Measurements from ENCODE around the gene LIG3.

Gene LIG3

GRCh38 chr17:35006345-35006744 lies 26.0 kb downstream of the LIG3 start:
- no peak overlapping the region for H3K9ac ChIP-seq
- H3K36me3 ChIP-seq = peaks cover 62 to 100% (median 94%) of the 10 kb centered on the region in 11 experiments
- H3K4me2 ChIP-seq = no peak overlapping the region
- H3K4me3 ChIP-seq = no peak overlapping the region
- peaks cover 0 to 11% (median 0%) of the 10 kb centered on the region in 11 experiments; a peak in 2 of 22 replicates for H4K20me1 ChIP-seq
- H3K27me3 ChIP-seq = no peaks in the 10 kb centered on the region
- no peaks in the 10 kb centered on the region for H3K9me3 ChIP-seq (replicated peaks in 1 of 11)
- no peak for TF ChIP-seq Cebpa-rat (IDR thresholded peaks at IDR 0.05)
- no peak overlapping the region for H3K27ac ChIP-seq
- no peaks in the 10 kb centered on the region; a peak in 1 of 20 replicates for H3K4me1 ChIP-seq

- peaks cover 0 to 11% (median 0%) of the 10 kb centered on the region in 11 experiments; a peak in 2 of 22 replicates for H4K20me1 ChIP-seq
- no peak overlapping the region for H3K4me2 ChIP-seq
- no peaks in the 10 kb centered on the region for H3K9me3 ChIP-seq (replicated peaks in 1 of 11)
- H3K27ac ChIP-seq = no peak overlapping the region
- no peak overlapping the region for H3K4me3 ChIP-seq
- no peaks in the 10 kb centered on the region; a peak in 1 of 20 replicates for H3K4me1 ChIP-seq
- no peak for TF ChIP-seq Cebpa-rat (IDR thresholded peaks at IDR 0.05)
- H3K36me3 ChIP-seq = peaks cover 62 to 100% (median 94%) of the 10 kb centered on the region in 11 experiments
- H3K27me3 ChIP-seq = no peaks in the 10 kb centered on the region
- H3K9ac ChIP-seq = no peak overlapping the region
Measured at GRCh38 chr17:35006961-35007360, 26.6 kb downstream of the LIG3 start.

- peaks cover 50 to 100% (median 95%) of the 10 kb centered on the region in 11 experiments for H3K36me3 ChIP-seq
- 0 out of 22 replicates have a peak, but pooled peaks cover 0 to 6% (median 0%) of the 10 kb centered on the region in 11 experiments for H4K20me1 ChIP-seq
- H3K27me3 ChIP-seq = no peaks in the 10 kb centered on the region
- no peak for TF ChIP-seq Cebpa-rat (IDR thresholded peaks at IDR 0.05)
- H3K4me1 ChIP-seq = no peaks in the 10 kb centered on the region
- H3K27ac ChIP-seq = no peak overlapping the region
- no peak overlapping the region for H3K4me2 ChIP-seq
- H3K4me3 ChIP-seq = no peak overlapping the region
- H3K9ac ChIP-seq = no peak overlapping the region
- H3K9me3 ChIP-seq (replicated peaks in 1 of 11) = no peaks in the 10 kb centered on the region
Measured at GRCh38 chr17:35010093-35010492, 29.8 kb downstream of the LIG3 start.

- Histone ChIP-seq H3K9me3 (replicated peaks in 1 of 11) (no peaks in the 10 kb centered on the region), H4K20me1 (peaks cover 0 to 6% (median 0%) of the 10 kb centered on the region in 11 experiments; a peak in 2 of 22 replicates), H3K4me3 (no peak overlapping the region), H3K9ac (no peak overlapping the region), H3K36me3 (peaks cover 54 to 100% (median 97%) of the 10 kb centered on the region in 11 experiments), H3K4me1 (no peaks in the 10 kb centered on the region), H3K27me3 (no peaks in the 10 kb centered on the region), H3K27ac (no peak overlapping the region), H3K4me2 (no peak overlapping the region)
- TF ChIP-seq Cebpa-rat (IDR thresholded peaks at IDR 0.05) = no peak
Measured at GRCh38 chr17:35011671-35012216, 31.4 kb downstream of the LIG3 start.

- no peak for TF ChIP-seq Cebpa-rat (IDR thresholded peaks at IDR 0.05)
- peaks cover 40 to 100% (median 99%) of the 10 kb centered on the region in 11 experiments for H3K36me3 ChIP-seq
Measured at GRCh38 chr17:35016369-35016768, 36.1 kb downstream of the LIG3 start.

GRCh38 chr17:35017021-35017420 lies 36.7 kb downstream of the LIG3 start:
- Histone ChIP-seq H3K9me3 (replicated peaks in 1 of 11) (no peaks in the 10 kb centered on the region), H3K27me3 (no peaks in the 10 kb centered on the region), H3K9ac (no peak overlapping the region), H3K4me1 (peaks cover 1 to 20% (median 8%) of the 10 kb centered on the region in 10 experiments), H3K4me2 (no peak overlapping the region), H3K4me3 (no peak overlapping the region), H4K20me1 (peaks cover 0 to 25% (median 0%) of the 10 kb centered on the region in 11 experiments; a peak in 4 of 22 replicates), H3K27ac (no peak overlapping the region), H3K36me3 (peaks cover 38 to 100% (median 99%) of the 10 kb centered on the region in 11 experiments)
- no peak for TF ChIP-seq Cebpa-rat (IDR thresholded peaks at IDR 0.05)

More at GRCh38 chr17:35016369-35016768, 36.1 kb downstream of the LIG3 start:
- H3K4me1 ChIP-seq = peaks cover 0 to 13% (median 1%) of the 10 kb centered on the region in 10 experiments; a peak in 10 of 20 replicates
- H4K20me1 ChIP-seq = peaks cover 0 to 25% (median 0%) of the 10 kb centered on the region in 11 experiments; a peak in 4 of 22 replicates
- H3K4me3 ChIP-seq = no peak overlapping the region
- no peaks in the 10 kb centered on the region for H3K9me3 ChIP-seq (replicated peaks in 1 of 11)
- no peak overlapping the region for H3K4me2 ChIP-seq
- no peak overlapping the region for H3K9ac ChIP-seq
- no peak overlapping the region for H3K27ac ChIP-seq
- H3K27me3 ChIP-seq = no peaks in the 10 kb centered on the region

GRCh38 chr17:35018814-35019213 lies 38.5 kb downstream of the LIG3 start:
- Histone ChIP-seq H3K9ac (no peak overlapping the region), H3K4me3 (no peak overlapping the region), H3K27ac (no peak overlapping the region), H4K20me1 (peaks cover 0 to 25% (median 0%) of the 10 kb centered on the region in 11 experiments; a peak in 5 of 22 replicates), H3K4me1 (peaks cover 16 to 38% (median 26%) of the 10 kb centered on the region in 10 experiments), H3K36me3 (peaks cover 32 to 87% (median 83%) of the 10 kb centered on the region in 11 experiments), H3K27me3 (no peaks in the 10 kb centered on the region), H3K9me3 (replicated peaks in 1 of 11) (no peaks in the 10 kb centered on the region), H3K4me2 (no peak overlapping the region)
- TF ChIP-seq Cebpa-rat (IDR thresholded peaks at IDR 0.05) = no peak

- Histone ChIP-seq H3K9me3 (replicated peaks in 1 of 11) (no peaks in the 10 kb centered on the region), H4K20me1 (peaks cover 0 to 25% (median 0%) of the 10 kb centered on the region in 11 experiments; a peak in 5 of 22 replicates), H3K4me3 (no peak overlapping the region), H3K36me3 (peaks cover 29 to 87% (median 80%) of the 10 kb centered on the region in 11 experiments), H3K27ac (peak overlapping the region in 3 of 11 experiments; percentile 8 to 37 (median 24); a peak in 4 of 22 replicates), H3K9ac (no peak overlapping the region), H3K4me2 (no peak overlapping the region), H3K4me1 (peaks cover 16 to 45% (median 32%) of the 10 kb centered on the region in 10 experiments), H3K27me3 (no peaks in the 10 kb centered on the region)
- no peak for TF ChIP-seq Cebpa-rat (IDR thresholded peaks at IDR 0.05)
Measured at GRCh38 chr17:35019386-35020179, 39.3 kb downstream of the LIG3 start.

All from BLaER1 treated with 17β-estradiol and CSF1 and Interleukin-3, amounts not matched to agents 10 nM and 100 nM (cell line).